Fibroblast of pulmonary artery (primary cell): ENCODE results near the gene METTL21C.

Source experiments
- DNase-seq: peaks from one replicate; pipeline ENCODE4 v3.0.0-alpha.2; 2010; ENCODE audit warnings: low read depth
- H3K4me3 ChIP-seq: replicated peaks from 2 replicates; pipeline ENCODE4 v1.5.1; 2011; ENCODE audit warnings: low read depth, mild to moderate bottlenecking, control low read depth, low read length, moderate library complexity
- TF ChIP-seq, protein P1 (sequence below): IDR thresholded peaks from 2 replicates; pipeline ENCODE4 v1.5.1; 2011; ENCODE audit warnings: mild to moderate bottlenecking, control low read depth, low read length, inconsistent platforms; ENCODE audit errors: missing control alignments

The METTL21C gene

DNA sequence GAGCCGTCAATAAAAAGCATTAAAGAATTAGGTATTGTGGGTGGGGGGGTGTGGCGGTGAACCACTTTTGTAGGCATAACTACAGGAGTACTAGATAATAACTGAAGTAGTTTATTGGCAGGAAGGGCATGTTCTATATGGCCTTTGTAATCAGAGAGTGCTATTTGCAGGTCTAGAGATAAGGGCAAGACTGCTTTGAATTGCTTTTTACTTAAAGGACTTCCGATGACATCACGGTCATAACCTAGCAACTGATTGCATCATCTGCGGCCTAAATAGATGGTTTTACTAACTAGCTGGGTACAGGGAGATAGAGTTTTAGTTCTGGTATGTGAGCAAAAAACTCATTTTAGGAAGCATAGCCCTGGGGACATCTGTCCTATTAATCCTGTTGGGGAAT, 24.7 kb downstream of the METTL21C start:
- DNase-seq, result no peak
- TF ChIP-seq, protein P1, sequence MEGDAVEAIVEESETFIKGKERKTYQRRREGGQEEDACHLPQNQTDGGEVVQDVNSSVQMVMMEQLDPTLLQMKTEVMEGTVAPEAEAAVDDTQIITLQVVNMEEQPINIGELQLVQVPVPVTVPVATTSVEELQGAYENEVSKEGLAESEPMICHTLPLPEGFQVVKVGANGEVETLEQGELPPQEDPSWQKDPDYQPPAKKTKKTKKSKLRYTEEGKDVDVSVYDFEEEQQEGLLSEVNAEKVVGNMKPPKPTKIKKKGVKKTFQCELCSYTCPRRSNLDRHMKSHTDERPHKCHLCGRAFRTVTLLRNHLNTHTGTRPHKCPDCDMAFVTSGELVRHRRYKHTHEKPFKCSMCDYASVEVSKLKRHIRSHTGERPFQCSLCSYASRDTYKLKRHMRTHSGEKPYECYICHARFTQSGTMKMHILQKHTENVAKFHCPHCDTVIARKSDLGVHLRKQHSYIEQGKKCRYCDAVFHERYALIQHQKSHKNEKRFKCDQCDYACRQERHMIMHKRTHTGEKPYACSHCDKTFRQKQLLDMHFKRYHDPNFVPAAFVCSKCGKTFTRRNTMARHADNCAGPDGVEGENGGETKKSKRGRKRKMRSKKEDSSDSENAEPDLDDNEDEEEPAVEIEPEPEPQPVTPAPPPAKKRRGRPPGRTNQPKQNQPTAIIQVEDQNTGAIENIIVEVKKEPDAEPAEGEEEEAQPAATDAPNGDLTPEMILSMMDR, result no peak
- no peak overlapping the region for H3K4me3 ChIP-seq

- TF ChIP-seq, protein P1, result no peak
- DNase-seq, result no peak
- H3K4me3 ChIP-seq, result no peak overlapping the region
Measured at GRCh38 chr13:102667911-102668310, 26.9 kb downstream of the METTL21C start.

DNA sequence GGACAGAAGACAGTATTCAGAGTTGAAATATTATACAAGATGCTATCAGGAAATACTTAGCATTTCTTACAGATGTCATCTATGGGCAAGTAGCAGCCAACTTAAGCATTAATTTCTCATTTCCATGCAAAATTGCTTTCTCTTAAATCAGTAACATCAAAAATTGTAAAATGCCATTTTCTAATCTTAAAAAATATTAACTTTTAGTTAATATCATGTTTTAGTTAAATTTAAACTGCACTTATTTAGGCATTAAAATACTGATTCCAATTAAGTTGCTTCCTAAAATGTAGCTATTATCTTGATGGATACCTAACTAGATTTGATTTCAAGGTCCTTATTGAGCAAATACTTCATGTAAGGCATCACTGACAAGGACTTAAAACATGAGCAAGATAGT, 27.8 kb downstream of the METTL21C start:
- no peak overlapping the region for H3K4me3 ChIP-seq
- TF ChIP-seq, protein P1, result no peak

DNA sequence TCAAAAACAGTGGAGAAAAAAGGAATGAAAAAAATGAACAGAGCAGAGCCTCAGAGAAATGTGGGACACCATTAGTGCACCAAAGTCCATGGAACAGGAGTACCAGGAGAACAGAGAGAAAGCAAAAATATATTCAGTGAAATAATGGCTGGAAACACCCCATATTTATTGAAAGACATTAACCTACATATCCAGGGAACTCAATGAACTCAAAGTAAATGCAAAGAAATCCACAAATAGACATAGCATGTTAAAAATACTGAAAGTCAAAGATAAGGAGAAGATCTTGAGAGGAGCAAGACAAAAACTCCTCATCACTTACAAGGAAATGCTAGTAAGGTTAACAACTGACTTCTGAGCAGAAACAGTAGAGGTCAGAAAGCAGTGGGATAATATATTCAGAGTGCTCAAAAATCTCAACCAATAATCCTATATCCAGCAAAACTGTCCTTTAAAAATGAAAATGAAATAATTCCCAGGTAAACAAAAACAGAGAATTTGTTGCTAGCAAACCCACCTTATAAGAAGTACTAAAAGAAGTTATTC, 35.6 kb downstream of the METTL21C start:
- H3K4me3 ChIP-seq, result no peak overlapping the region
- DNase-seq, result no peak
- TF ChIP-seq, protein P1, result no peak

More for the DNA sequence above, 27.8 kb downstream of the METTL21C start:
- DNase-seq, result no peak

GRCh38 chr13:102658660-102659059, 36.2 kb downstream of the METTL21C start:
- DNase-seq, result no peak
- TF ChIP-seq, protein P1, result no peak
- no peak overlapping the region for H3K4me3 ChIP-seq

GRCh38 chr13:102657630-102658029, 37.2 kb downstream of the METTL21C start:
- H3K4me3 ChIP-seq, result no peak overlapping the region
- TF ChIP-seq, protein P1, result peak; percentile 33
- no peak for DNase-seq

- no peak for DNase-seq
- TF ChIP-seq, protein P1, result no peak
- H3K4me3 ChIP-seq, result no peak overlapping the region
Measured at GRCh38 chr13:102654756-102655155, 40.1 kb downstream of the METTL21C start.
